Hair follicular keratinocyte (primary cell): Measurements from ENCODE around the gene DIABLO. TPM values are rescaled to one million over a fixed set of nuclear protein-coding genes. Genes with fewer than 3 reads are reported as not detected.

Experiments
- total RNA-seq: library from RNA; depleted of rRNA; stranded (reverse); fragments of >200 nt; gene quantifications from 2 replicates; pipeline ENCODE4 v1.2.3, GENCODE V29; 2015

The DIABLO gene
- total RNA-seq, result 66.2 and 75.4 TPM in 2 replicates

DNA sequence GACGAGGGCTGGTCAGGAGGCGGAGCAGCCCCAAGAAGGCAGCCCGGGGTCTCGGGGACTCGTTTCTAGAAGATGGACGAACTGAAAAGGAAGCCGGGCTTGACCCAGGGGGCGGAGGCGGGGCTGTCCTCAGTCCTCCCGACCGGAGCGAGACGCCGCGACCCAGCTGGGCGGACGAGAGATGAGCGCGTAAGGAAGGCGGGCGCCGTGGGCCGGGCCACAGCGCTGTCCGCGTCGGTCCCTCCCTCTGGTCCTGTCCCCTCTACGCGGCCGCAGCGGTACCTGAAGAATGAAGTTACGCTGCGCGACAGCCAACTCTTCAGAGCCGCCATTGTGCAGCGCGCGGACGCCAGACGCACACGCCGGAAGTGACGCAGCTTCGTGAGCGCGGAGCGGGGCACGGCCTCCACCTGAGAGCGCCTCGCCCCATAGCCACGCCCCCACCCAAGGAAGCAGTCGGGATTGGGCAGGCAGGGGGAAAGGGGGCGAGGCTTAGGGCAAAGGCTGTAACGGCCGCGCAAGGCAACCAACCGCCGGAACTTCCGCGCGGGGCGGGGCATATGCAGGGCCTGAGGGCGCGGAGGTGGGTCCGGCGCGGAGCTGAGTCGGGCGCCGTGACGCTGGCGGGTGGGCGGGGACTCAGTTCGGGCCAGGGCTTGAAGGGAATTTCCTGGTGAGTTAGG is at the start of gene DIABLO:
Gene DIABLO (minus strand): TSS at position 370 of the 683 bp plus-strand sequence. CDS start 38 bp downstream, at position 332.

DNA sequence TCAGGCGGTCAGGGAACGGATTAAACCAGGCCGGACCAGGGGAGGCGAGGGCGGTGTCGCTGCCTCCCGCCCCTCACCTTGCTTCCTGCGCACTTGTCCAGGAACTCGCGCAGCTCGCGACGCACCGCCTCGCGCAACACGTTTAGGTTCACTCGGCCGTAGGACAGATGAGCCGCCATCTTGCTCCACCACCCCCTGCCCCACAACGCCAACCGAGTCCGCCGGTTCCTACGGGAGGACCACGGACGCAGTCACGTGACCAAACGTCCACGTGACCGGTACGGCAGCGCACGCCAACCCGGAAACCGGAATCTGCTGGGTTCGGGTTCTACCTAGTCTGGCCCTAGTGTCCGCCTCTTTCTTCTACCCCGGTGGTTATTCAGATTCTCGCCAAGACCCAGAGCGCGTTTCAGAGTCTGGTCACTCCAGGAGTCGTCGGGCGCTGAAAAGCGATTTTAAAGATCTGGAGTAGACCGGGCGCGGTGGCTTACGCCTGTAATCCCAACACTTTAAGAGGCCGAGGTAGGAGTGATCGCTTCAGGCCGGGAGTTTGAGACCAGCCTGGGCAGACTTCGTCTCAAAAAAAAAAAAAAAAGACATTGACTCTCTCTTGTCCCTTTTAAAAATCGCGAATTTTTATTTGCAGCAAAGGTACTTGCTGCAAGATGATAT is 40.5 kb upstream of the DIABLO start, which contains the start of gene VPS33A:
Gene VPS33A (minus strand): TSS at position 265 of the 672 bp plus-strand sequence. CDS start 86 bp downstream, at position 179.

GRCh38 chr12:122203301-122204166 is 22.3 kb downstream of the DIABLO start, which contains the start of gene B3GNT4:
Gene B3GNT4 (plus strand): TSS chr12:122203709. CDS start chr12:122204619, 910 bp downstream.

DNA sequence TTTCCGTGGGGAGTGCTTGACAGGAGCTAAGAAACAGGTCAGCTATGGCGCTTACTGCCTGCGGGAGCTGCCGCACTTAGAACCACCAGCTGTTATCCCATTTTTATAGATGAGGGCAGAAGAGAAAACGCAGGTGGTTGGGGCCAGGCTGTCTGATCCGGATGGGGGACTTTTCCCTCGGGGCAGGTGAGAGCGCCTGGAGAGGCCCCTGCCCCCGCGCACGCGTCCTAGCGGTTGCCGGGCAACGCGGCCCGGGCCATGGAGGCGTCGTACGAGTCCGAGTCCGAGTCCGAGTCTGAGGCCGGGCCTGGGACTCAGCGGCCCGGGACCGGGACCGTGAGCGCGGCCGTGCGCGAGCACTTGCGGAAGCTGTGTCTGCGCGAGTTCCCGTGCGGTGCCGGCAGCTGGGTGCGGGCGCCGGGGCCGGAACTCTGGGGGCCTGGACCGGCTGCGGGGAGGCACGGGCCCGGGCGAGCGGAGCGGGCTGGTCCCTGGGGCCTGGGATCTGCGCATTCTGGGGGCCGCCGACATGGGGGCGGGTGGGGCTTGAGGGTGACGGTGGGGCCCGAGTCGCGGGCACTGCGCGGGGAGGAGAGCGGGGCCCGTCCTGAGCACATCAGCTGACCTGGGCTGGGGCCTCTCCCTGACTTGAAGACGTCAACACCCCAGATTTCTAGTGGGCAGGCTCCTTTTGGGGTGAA is 42.8 kb downstream of the DIABLO start, which contains the start of gene LRRC43:
Gene LRRC43 (plus strand): TSS at position 237 of the 701 bp plus-strand sequence. CDS start 22 bp downstream, at position 259.

DNA sequence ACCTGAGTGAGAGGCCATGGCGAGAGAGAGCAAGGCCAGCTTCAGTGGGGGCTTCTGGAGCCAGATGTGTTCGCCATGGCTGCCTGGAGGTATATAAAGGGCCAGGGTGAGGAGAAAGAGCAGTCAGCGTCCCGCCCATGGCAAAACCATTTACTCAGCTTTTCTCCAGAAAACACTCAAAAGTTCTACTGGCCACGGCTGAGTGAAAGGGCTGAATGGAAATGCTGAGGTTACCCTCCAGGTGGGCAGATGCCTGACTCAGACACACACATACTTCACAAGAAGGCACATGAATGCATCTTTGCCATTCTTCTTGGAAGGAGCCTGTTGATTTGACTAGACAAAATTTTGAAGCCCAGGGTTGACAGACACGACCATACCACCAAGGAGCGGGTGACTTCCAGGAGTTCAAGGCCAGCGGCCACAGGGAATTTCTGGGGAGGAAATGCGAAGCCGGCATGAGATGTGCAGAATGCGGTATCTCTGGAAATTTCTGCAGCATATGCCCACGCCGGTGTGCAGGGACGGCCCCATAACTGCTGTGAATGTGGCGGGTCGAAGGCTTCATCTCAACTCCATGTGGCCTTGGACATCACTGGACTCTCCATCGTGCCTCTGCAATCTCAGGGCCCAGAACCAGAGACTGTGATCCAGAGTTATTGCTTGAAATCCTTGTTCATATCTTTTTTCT is 51.6 kb downstream of the DIABLO start, which contains the start of gene IL31:
Gene IL31 (minus strand): TSS at position 67 of the 691 bp plus-strand sequence. CDS start 49 bp downstream, at position 18.

Other genes with a start within 250 kb of the DIABLO start
- 14.8 and 16.9 TPM in 2 replicates for gene BCL7A, start 204.2 kb downstream of the DIABLO start, total RNA-seq
- gene MLXIP, start 147.3 kb downstream of the DIABLO start, total RNA-seq, result 8.5 and 10.6 TPM in 2 replicates
- gene IL31, start 51.8 kb downstream of the DIABLO start, total RNA-seq, result not detected in 2 replicates
- gene LRRC43, start 42.9 kb downstream of the DIABLO start, total RNA-seq, result 0.30 and 0.62 TPM in 2 replicates
- gene B3GNT4, start 22.3 kb downstream of the DIABLO start, total RNA-seq, result 0.23 and 3.0 TPM in 2 replicates
- 11.9 and 16.5 TPM in 2 replicates for gene VPS33A, start 40.4 kb upstream of the DIABLO start, total RNA-seq
- gene CLIP1, start 196.6 kb upstream of the DIABLO start, total RNA-seq, result 21.3 and 25.8 TPM in 2 replicates